Kidney (tissue), 14 donors: Measurements from ENCODE around the gene CLEC10A. TPM values are rescaled to one million over a fixed set of nuclear protein-coding genes. Genes with fewer than 3 reads are reported as not detected.

Experiments
- DNase-seq, 5 donors: peaks; one replicate each; pipeline ENCODE4 v3.0.0-alpha.2; 2013 to 2020
- FAIRE-seq: peaks from 2 replicates; lab custom pipeline; 2012; peaks lifted over from hg19 to GRCh38; lab: Jason Lieb, UNC
- H3K27ac ChIP-seq, 2 donors: one replicate each; pipeline ENCODE4 v1.7.0; 2013; ENCODE audit warnings: low read depth in 2 of 2, low read length in 2 of 2, inconsistent platforms in 1 of 2
- H3K27me3 ChIP-seq: one replicate; pipeline ENCODE4 v1.7.1; 2013; ENCODE audit warnings: low read length, inconsistent platforms; ENCODE audit not compliant: control insufficient read depth, insufficient read depth
- H3K36me3 ChIP-seq, 3 donors: one replicate each; pipeline versions ENCODE4 v1.7.0 to v1.7.1; 2013; ENCODE audit warnings: low read length in 3 of 3, control low read depth in 1 of 3, inconsistent platforms in 1 of 3; ENCODE audit not compliant: insufficient read depth in 3 of 3, control insufficient read depth in 2 of 3
- H3K4me1 ChIP-seq, 3 donors: one replicate each; pipeline versions ENCODE4 v1.7.0 to v1.7.1; 2013; ENCODE audit warnings: low read length in 3 of 3, inconsistent platforms in 1 of 3, low read depth in 1 of 3; ENCODE audit not compliant: control insufficient read depth in 2 of 3, insufficient read depth in 2 of 3
- H3K4me3 ChIP-seq, 3 donors: one replicate each; pipeline versions ENCODE4 v1.7.0 to v1.8.1; 2013; ENCODE audit warnings: low read length in 3 of 3, control low read depth in 1 of 3, inconsistent platforms in 1 of 3
- H3K9ac ChIP-seq, 3 donors: one replicate each; pipeline versions ENCODE4 v1.7.0 to v1.7.1; 2013; ENCODE audit warnings: low read length in 3 of 3, control low read depth in 1 of 3, inconsistent platforms in 1 of 3
- H3K9me3 ChIP-seq, 3 donors: one replicate each; pipeline versions ENCODE4 v1.7.0 to v1.7.1; 2013; ENCODE audit warnings: low read length in 3 of 3, control low read depth in 1 of 3, inconsistent platforms in 1 of 3; ENCODE audit not compliant: control insufficient read depth in 2 of 3, insufficient read depth in 1 of 3
- CTCF ChIP-seq: IDR thresholded peaks from 3 replicates; pipeline ENCODE4 v1.5.1; 2012; ENCODE audit warnings: mild to moderate bottlenecking, moderate library complexity, borderline replicate concordance; ENCODE audit not compliant: insufficient read depth; ENCODE audit errors: extremely low read depth
- intact Hi-C: fragments of 100-400 bp; cut with DNase I; formaldehyde crosslinking; loops from one replicate; pipeline ENCODE4 v1.11.1; 2022
- polyA plus RNA-seq: library from polyadenylated mRNA; stranded (reverse); fragments of 350-450 nt; fragmentation: Illumina TruSeq; extraction: RNeasy Lipid Tissue Mini Kit (QIAGEN cat#74804); gene quantifications from one replicate; pipeline ENCODE4 v1.2.3, GENCODE V29; 2014; ENCODE audit warnings: low read depth, low replicate concordance; ENCODE audit not compliant: insufficient read depth
- total RNA-seq: library from RNA; stranded (reverse); fragmentation: NEBNext Ultra II Directional; extraction: Animal tissue kit (Norgen Biotek cat#: 25700); gene quantifications from one replicate; pipeline ENCODE4 v1.2.1, GENCODE V29; 2021
- donor health status: control.
- donor health status: control.
- donor health status: control.
- donor health status: control.
- donor health status: control.
- donor health status: DM: yes; HTN: yes; CAD: no.
- donor health status: Normal renal cell carcinoma (clear cell type).

The CLEC10A gene
- total and polyA plus RNA-seq, 2 donors from 2014 or later: 1.5 to 16.1 TPM

GRCh38 chr17:7068268-7068667, 11.8 kb downstream of the CLEC10A start:
- Histone ChIP-seq H3K4me3 (no peak overlapping the region), H3K27ac (no peak overlapping the region), H3K9me3 (peaks cover 0 to 2% (median 0%) of the 10 kb centered on the region in 3 donors), H3K9ac (no peak overlapping the region), H3K4me1 (no peaks in the 10 kb centered on the region), H3K27me3 (no peaks in the 10 kb centered on the region), H3K36me3 (no peaks in the 10 kb centered on the region)
- FAIRE-seq (no peak), DNase-seq (no peak)
- intact Hi-C loops: no loop called here
- TF ChIP-seq CTCF: no peak

GRCh38 chr17:7067198-7067597, 12.9 kb downstream of the CLEC10A start:
- Histone ChIP-seq H3K4me3 (no peak overlapping the region), H3K9me3 (peaks cover 0 to 2% (median 0%) of the 10 kb centered on the region in 3 donors), H3K9ac (no peak overlapping the region), H3K36me3 (no peaks in the 10 kb centered on the region), H3K27ac (no peak overlapping the region), H3K4me1 (no peaks in the 10 kb centered on the region), H3K27me3 (no peaks in the 10 kb centered on the region)
- intact Hi-C loops: no loop called here
- TF ChIP-seq CTCF: no peak
- FAIRE-seq (no peak), DNase-seq (no peak)

DNA sequence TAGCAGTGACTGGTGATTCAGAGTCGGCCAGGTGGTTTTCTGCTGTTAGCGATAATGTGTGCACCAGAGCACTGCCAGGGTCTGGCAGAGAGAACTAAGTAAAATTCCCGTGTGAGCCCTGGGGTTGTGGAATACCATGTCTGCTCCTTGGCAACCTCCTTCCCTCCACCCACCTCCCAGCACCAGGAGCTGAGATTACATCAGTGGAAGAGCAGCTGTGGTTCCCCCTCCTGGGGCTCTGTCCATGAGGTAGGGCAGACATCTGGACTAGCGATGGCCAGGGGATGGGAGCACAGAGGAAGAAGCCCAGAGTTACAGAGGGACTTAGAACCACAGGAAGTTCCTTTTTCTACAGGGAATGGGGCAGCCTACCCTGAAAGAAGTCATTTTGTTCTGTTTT, 15.8 kb downstream of the CLEC10A start:
- FAIRE-seq: no peak
- Histone ChIP-seq H3K9me3 (peaks cover 0 to 2% (median 0%) of the 10 kb centered on the region in 3 donors), H3K4me1 (no peaks in the 10 kb centered on the region), H3K27ac (no peak overlapping the region), H3K9ac (no peak overlapping the region), H3K27me3 (no peaks in the 10 kb centered on the region), H3K36me3 (no peaks in the 10 kb centered on the region), H3K4me3 (no peak overlapping the region)
- no peak for TF ChIP-seq CTCF
- intact Hi-C loops: no loop called here
- no peak for DNase-seq

GRCh38 chr17:7063518-7064094, 16.4 kb downstream of the CLEC10A start:
- Histone ChIP-seq H3K9ac (no peak overlapping the region), H3K27ac (no peak overlapping the region), H3K4me3 (no peak overlapping the region), H3K36me3 (no peaks in the 10 kb centered on the region), H3K4me1 (no peaks in the 10 kb centered on the region), H3K9me3 (peaks cover 0 to 2% (median 0%) of the 10 kb centered on the region in 3 donors), H3K27me3 (no peaks in the 10 kb centered on the region)
- FAIRE-seq (no peak), DNase-seq (no peak)
- intact Hi-C loops: no loop called here
- TF ChIP-seq CTCF: no peak
